ENCODE measurements around the gene ITIH5.
A peak's percentile ranks its signal among the peaks of the same experiment; 100 is the strongest.

ITIH5 gene

DNA sequence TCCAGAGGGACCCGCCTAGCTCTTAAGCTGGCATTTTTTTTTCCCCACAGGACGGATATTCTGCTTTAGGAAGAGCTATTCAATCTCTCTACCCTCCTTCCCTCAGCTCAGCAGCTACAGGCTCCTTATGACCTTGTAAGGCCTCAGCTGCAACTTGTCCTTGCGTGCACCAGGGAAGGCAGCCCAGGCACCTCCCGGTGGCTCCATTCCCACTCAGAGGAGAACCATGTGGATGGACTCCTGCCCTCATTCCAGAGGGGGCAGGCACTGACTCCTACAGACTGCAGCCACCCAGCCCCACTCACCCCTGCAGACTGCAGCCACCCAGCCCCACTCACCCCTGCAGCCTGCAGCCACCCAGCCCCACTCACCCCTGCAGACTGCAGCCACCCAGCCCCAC, 73.7 kb downstream of the ITIH5 start:
- no peak for DNase-seq (ENCODE audit: low spot score)
- Histone ChIP-seq H3K27ac (peak overlapping the region; percentile 57 to 81), H3K4me3 (no peak overlapping the region)
- TF ChIP-seq, protein P1, sequence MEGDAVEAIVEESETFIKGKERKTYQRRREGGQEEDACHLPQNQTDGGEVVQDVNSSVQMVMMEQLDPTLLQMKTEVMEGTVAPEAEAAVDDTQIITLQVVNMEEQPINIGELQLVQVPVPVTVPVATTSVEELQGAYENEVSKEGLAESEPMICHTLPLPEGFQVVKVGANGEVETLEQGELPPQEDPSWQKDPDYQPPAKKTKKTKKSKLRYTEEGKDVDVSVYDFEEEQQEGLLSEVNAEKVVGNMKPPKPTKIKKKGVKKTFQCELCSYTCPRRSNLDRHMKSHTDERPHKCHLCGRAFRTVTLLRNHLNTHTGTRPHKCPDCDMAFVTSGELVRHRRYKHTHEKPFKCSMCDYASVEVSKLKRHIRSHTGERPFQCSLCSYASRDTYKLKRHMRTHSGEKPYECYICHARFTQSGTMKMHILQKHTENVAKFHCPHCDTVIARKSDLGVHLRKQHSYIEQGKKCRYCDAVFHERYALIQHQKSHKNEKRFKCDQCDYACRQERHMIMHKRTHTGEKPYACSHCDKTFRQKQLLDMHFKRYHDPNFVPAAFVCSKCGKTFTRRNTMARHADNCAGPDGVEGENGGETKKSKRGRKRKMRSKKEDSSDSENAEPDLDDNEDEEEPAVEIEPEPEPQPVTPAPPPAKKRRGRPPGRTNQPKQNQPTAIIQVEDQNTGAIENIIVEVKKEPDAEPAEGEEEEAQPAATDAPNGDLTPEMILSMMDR (IDR thresholded peaks at IDR 0.05), result no peak

DNA sequence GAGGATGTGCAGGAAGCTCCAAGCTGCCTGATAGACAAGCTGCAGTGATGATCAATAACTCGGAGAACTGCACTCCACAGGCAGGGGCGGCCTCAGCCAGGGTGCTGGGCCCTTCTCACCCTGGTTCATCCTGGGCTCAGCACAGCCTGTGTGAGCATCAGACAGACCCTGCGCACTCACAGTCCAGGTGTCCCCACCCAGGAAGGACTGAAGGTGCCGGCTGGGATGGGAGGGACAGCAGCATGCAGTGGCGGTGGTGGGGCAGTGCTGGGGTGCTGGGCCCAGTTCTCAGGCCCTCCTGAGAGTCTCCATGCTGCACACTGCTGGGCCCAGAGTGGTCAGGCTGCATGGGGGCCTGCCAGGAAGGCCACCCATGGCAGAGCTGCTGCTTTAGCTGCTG, 74.1 kb downstream of the ITIH5 start:
- TF ChIP-seq, protein P1 (IDR thresholded peaks at IDR 0.05), result no peak
- Histone ChIP-seq H3K4me3 (no peak overlapping the region), H3K27ac (peak overlapping the region; percentile 57 to 81)
- DNase-seq (ENCODE audit: low spot score), result no peak

- no peak for DNase-seq (ENCODE audit: low spot score)
- no peak overlapping the region for H3K4me3 ChIP-seq
- TF ChIP-seq, protein P1 (IDR thresholded peaks at IDR 0.05), result no peak
- no peak overlapping the region for H3K27ac ChIP-seq
Measured at GRCh38 chr10:7590271-7590670, 76.5 kb downstream of the ITIH5 start.

DNA sequence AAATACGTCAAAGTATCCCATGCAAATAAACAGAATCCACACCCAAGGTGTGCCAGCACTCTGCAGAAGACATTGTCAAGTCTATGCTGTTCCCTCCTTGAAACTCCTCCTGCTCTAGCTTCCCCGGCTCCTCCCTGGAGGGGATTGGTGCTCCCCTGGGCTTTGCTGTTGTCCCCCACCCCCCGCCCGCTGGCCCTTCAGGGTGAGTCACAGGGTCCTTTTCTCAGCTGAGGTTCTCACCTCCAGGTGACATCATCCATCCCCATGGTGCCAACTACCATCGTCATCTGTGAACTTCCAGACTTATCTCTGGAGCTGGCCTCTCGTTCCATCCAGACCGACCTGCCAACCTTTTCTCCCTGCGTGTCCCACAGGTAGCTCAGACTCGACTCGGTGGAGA, 77.0 kb downstream of the ITIH5 start:
- TF ChIP-seq, protein P1 (IDR thresholded peaks at IDR 0.05), result no peak
- Histone ChIP-seq H3K4me3 (no peak overlapping the region), H3K27ac (no peak overlapping the region)
- DNase-seq (ENCODE audit: low spot score), result no peak

DNA sequence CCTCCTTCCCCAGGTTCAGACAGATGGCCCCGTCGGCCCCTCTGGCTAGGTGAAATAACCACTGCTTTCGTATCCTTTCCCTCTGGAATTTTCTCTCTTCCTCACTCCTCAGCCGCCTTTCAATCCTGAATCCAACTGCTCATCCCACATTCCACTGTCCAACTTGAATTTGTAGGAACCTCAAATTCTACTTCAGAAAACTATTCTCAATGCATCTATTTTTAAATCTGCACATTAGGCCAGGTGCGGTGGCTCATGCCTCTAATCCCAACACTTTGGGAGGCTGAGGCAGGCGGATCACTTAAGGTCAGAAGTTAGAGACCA, 78.9 kb downstream of the ITIH5 start:
- TF ChIP-seq, protein P1 (IDR thresholded peaks at IDR 0.05), result no peak

GRCh38 chr10:7587168-7587864, 79.5 kb downstream of the ITIH5 start:
- H3K4me3 ChIP-seq, result no peak overlapping the region
- peak; percentile 36 for DNase-seq (ENCODE audit: low spot score)
- TF ChIP-seq, protein P1 (IDR thresholded peaks at IDR 0.05), result no peak
- no peak overlapping the region for H3K27ac ChIP-seq

More for the DNA sequence above, 78.9 kb downstream of the ITIH5 start:
- no peak overlapping the region for H3K4me3 ChIP-seq
- DNase-seq (ENCODE audit: low spot score), result peak; percentile 12
- H3K27ac ChIP-seq, result no peak overlapping the region

GRCh38 chr10:7585228-7585627, 81.5 kb downstream of the ITIH5 start:
- Histone ChIP-seq H3K27ac (no peak overlapping the region), H3K4me3 (no peak overlapping the region)
- TF ChIP-seq, protein P1 (IDR thresholded peaks at IDR 0.05), result no peak
- no peak for DNase-seq (ENCODE audit: low spot score)
